GM21529 (cell line): ENCODE results near the gene MICB.

Experiments used
- ATAC-seq: cut with Tn5 transposase; IDR thresholded peaks from one replicate; pipeline ENCODE4 v1.9.1; 2021; ENCODE audit not compliant: unreplicated experiment

MICB gene

DNA sequence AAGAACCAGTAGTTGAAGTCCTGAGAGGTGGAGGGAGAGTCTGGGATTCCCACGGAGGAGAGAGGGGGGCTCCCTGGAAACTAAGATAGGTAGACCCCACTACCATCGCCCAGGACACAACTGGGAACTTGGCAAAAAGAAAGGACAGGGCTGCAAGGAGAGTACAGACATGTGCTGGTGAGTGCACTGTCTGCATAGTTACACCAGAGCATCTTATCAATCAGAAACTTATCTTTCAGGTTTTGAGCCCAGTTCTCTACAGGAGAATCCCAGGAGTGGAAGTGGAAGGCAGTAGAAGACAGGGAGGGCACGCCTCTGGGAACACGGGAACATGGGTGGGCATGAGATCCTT, 61.6 kb downstream of the MICB start:
- ATAC-seq = peak; percentile 2

DNA sequence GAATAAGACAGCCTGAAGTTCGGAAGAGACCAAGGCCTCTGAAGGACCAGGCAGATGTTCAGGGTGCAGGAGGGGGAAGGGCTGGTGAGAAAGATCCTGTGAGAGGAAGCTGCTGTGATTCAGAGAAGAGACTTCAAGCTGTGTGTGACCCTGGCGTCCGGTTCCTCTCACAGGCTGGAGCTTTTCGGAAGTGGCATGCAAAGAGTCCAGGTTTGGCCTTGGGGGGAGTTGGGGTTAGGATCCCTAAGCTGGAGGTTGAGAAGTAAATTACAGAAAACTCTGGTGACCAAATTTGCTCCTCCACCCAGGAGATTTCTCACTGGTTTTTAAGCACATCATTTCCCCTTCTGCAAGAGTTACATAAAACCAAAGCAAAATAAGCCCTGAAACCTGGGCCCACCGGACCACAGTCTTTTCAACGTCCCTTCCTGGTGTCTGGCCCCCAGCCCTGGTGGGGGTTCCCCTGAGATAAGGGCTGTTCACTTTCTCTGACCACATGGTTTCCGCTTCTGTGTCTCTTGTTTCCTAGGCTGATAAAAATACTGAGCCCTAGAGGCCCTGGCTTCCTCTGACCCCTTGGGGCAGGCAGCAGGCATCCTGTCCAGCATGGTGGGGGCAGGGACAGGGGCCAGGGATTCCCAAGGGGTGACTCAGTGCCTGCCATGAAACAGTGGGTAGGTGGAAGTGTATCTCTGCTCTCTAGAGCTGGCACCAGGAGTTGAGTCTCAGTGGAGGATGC, 62.2 kb downstream of the MICB start:
- peak; percentile 64 for ATAC-seq

DNA sequence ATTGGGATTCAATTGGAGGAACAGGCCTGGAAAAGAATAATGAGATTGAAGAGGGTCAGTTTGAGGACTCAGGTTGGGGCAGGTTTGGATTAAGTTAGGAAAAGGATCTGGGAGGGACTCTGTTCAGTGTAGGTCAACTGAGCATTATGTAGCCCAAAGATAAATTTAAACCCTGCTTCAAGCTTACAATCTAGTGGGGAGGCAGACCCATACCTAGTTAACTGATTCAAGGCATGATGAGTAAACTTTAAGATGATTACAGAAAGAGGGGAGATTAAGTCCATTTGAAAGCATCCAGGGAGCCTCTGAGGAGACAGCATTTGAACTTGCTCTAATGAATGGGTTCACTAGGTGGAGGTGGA, 62.7 kb downstream of the MICB start:
- ATAC-seq = no peak
